SK-N-MC (cell line): ENCODE results near the gene BRICD5.

Source experiments
- EZH2 ChIP-seq: fragments of 200-600 bp; sonication (generic); IDR thresholded peaks from one replicate; pipeline ENCODE4 v1.6.1; 2017; ENCODE audit warnings: antibody characterized with exemption
- FOXP2 ChIP-seq: optimal IDR thresholded peaks from 2 replicates; pipeline ENCODE3; 2011; ENCODE audit warnings: mild to moderate bottlenecking, moderate library complexity; ENCODE audit not compliant: insufficient read depth; ENCODE audit errors: extremely low read length, control extremely low read depth

DNA sequence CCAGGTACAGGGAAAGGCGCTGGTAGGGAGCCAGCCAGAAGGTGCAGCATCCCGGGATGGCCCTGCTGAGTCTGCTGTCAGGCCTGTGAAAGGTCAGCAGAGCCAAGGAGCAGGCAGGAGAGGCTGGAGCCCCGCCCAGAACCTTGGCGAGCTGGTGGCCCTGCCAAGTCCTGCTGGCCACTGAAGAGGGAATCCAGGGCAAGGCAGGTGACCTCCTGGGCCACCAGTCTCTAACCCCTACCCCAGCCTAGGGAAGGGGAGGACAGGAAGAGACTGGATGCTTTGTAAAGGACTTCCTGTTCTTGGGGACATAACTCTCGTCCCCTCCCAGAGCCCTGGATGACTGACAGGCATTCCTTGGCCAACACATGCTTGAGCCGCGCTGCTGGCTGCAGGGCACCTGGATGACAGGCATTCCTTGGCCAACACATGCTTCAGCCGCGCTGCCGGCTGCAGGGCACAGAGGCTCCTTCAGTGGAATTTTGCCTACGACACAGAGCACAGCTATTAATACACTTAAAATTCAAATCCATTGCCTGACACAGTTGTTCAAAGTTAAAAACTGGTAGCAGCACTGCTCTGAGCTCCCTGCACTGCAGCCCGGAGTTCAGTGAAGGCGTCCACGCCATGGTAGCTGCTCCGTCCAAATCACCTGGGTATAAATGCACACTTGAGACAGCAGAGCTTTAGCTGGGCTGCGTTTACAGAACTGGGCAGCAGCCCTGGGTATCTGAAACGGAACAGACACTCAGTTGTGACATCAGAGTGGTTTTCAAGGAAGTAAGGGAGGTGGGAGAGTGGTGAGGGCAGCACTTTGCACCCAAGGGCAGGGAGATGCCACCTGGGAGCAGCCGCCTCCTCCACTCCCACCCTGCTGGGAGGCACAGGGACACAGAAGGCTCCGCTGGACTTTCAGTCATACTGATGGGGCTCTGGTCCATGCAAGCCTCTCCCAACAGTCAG is 2.0 kb upstream of the BRICD5 start:
- TF ChIP-seq EZH2 (no peak), FOXP2 (no peak)
